ENCODE data around the gene ZBTB7C.

ZBTB7C gene

GRCh38 chr18:48385596-48385995 lies 23.6 kb downstream of the ZBTB7C start:
- no peak for FAIRE-seq

- FAIRE-seq, result no peak
These were observed 32.2 kb downstream of the ZBTB7C start for GRCh38 chr18:48376934-48377333.

GRCh38 chr18:48376406-48376805 lies 32.8 kb downstream of the ZBTB7C start:
- no peak for FAIRE-seq

- no peak for FAIRE-seq
These were observed 33.9 kb downstream of the ZBTB7C start for GRCh38 chr18:48375150-48375800.

- FAIRE-seq, result no peak
These were observed 34.6 kb downstream of the ZBTB7C start for GRCh38 chr18:48374423-48375149.

GRCh38 chr18:48371854-48372602 lies 37.2 kb downstream of the ZBTB7C start:
- FAIRE-seq, result no peak

- no peak for FAIRE-seq
These were observed 41.6 kb downstream of the ZBTB7C start for GRCh38 chr18:48367557-48367956.

GRCh38 chr18:48365965-48366364 lies 43.2 kb downstream of the ZBTB7C start:
- no peak for FAIRE-seq

- no peak for FAIRE-seq
These were observed 45.0 kb downstream of the ZBTB7C start for GRCh38 chr18:48364146-48364545.

- no peak for FAIRE-seq
These were observed 46.0 kb downstream of the ZBTB7C start for GRCh38 chr18:48363175-48363574.

- no peak for FAIRE-seq
These were observed 47.4 kb downstream of the ZBTB7C start for GRCh38 chr18:48361801-48362200.

- FAIRE-seq, result no peak
These were observed 48.7 kb downstream of the ZBTB7C start for GRCh38 chr18:48360376-48361021.

GRCh38 chr18:48359626-48360025 lies 49.6 kb downstream of the ZBTB7C start:
- FAIRE-seq, result no peak

GRCh38 chr18:48358868-48359267 lies 50.3 kb downstream of the ZBTB7C start:
- no peak for FAIRE-seq

GRCh38 chr18:48356909-48357631 lies 52.1 kb downstream of the ZBTB7C start:
- FAIRE-seq, result no peak

GRCh38 chr18:48356151-48356745 lies 52.9 kb downstream of the ZBTB7C start:
- no peak for FAIRE-seq

- FAIRE-seq, result no peak
These were observed 53.7 kb downstream of the ZBTB7C start for GRCh38 chr18:48355276-48356115.

GRCh38 chr18:48354746-48355260 lies 54.4 kb downstream of the ZBTB7C start:
- no peak for FAIRE-seq

GRCh38 chr18:48352051-48352755 lies 57.0 kb downstream of the ZBTB7C start:
- FAIRE-seq, result no peak
